Ascending aorta (tissue), 2 donors: ENCODE results near the gene FAF1. TPM values are rescaled to one million over a fixed set of nuclear protein-coding genes. Genes with fewer than 3 reads are reported as not detected.

Experiments
- DNase-seq, 2 donors: peaks; one replicate each; pipeline ENCODE4 v3.0.0-alpha.2; 2019; ENCODE audit warnings: low spot score in 2 of 2
- H3K27ac ChIP-seq, 2 donors: fragments of 200-600 bp; sonication (generic); one replicate each; pipeline ENCODE4 v1.5.1; 2016 to 2017; ENCODE audit warnings: mild to moderate bottlenecking in 1 of 2
- H3K27me3 ChIP-seq: fragments of 200-600 bp; sonication (generic); one replicate; pipeline ENCODE4 v1.5.1; 2017
- H3K36me3 ChIP-seq, 2 donors: fragments of 200-600 bp; sonication (generic); one replicate each; pipeline ENCODE4 v1.5.1; 2016
- H3K4me1 ChIP-seq, 2 donors: fragments of 200-600 bp; sonication (generic); one replicate each; pipeline ENCODE4 v1.5.1; 2016 to 2017; ENCODE audit warnings: mild to moderate bottlenecking in 1 of 2
- H3K4me3 ChIP-seq, 2 donors: fragments of 200-600 bp; sonication (generic); one replicate each; pipeline ENCODE4 v1.5.1; 2016 to 2017; ENCODE audit warnings: mild to moderate bottlenecking in 1 of 2
- H3K9me3 ChIP-seq, 2 donors: fragments of 200-600 bp; sonication (generic); one replicate each; pipeline ENCODE4 v1.5.1; 2016
- CTCF ChIP-seq, 3 experiments: fragments of 200-600 bp in 2 of 3; fragments of 450-650 bp in 1 of 3; sonication (generic) in 2 of 3; IDR thresholded peaks; one replicate each; pipeline ENCODE4 v1.5.1; 2016 to 2019; ENCODE audit warnings: antibody characterized with exemption in 3 of 3, mild to moderate bottlenecking in 1 of 3, moderate library complexity in 1 of 3
- intact Hi-C: fragments of 100-400 bp; cut with DNase I; formaldehyde crosslinking; loops from one replicate; pipeline ENCODE4 v1.15.1; 2023
- total RNA-seq: library from RNA; depleted of rRNA; stranded (reverse); fragments of >200 nt; gene quantifications from one replicate; pipeline ENCODE4 v1.1.0, GENCODE V29; 2016

The FAF1 gene
- total RNA-seq, 1 donor from 2014 or later: 16.4 TPM

GRCh38 chr1:50923564-50923963 lies 36.5 kb downstream of the FAF1 start:
- TF ChIP-seq CTCF (IDR thresholded peaks at IDR 0.05): no peak
- intact Hi-C loops: no loop called here
- Histone ChIP-seq H3K27me3 (no peaks in the 10 kb centered on the region), H3K4me1 (no peaks in the 10 kb centered on the region), H3K4me3 (no peak overlapping the region), H3K27ac (no peak overlapping the region), H3K9me3 (peaks cover 0 to 14% of the 10 kb centered on the region in 2 donors), H3K36me3 (no peaks in the 10 kb centered on the region)
- DNase-seq: no peak

GRCh38 chr1:50921029-50921428 lies 39.0 kb downstream of the FAF1 start:
- no peaks in the 10 kb centered on the region for H3K27me3 ChIP-seq
- no peak overlapping the region for H3K27ac ChIP-seq
- H3K9me3 ChIP-seq: peaks cover 0 to 14% of the 10 kb centered on the region in 2 donors
- no peaks in the 10 kb centered on the region for H3K4me1 ChIP-seq
- H3K36me3 ChIP-seq: no peaks in the 10 kb centered on the region
- H3K4me3 ChIP-seq: no peak overlapping the region
- no peak for TF ChIP-seq CTCF (IDR thresholded peaks at IDR 0.05)
- DNase-seq: no peak
- intact Hi-C loops: no loop called here

GRCh38 chr1:50920409-50920808 lies 39.7 kb downstream of the FAF1 start:
- no peak for TF ChIP-seq CTCF (IDR thresholded peaks at IDR 0.05)

GRCh38 chr1:50917138-50918137 lies 42.6 kb downstream of the FAF1 start:
- no peaks in the 10 kb centered on the region for H3K27me3 ChIP-seq
- peaks cover 0 to 5% of the 10 kb centered on the region in 2 donors for H3K9me3 ChIP-seq
- no peak overlapping the region for H3K27ac ChIP-seq
- no peaks in the 10 kb centered on the region for H3K36me3 ChIP-seq
- intact Hi-C loops: no loop called here
- no peak overlapping the region for H3K4me3 ChIP-seq
- TF ChIP-seq CTCF (IDR thresholded peaks at IDR 0.05): no peak
- DNase-seq: no peak
- H3K4me1 ChIP-seq: no peaks in the 10 kb centered on the region

More at GRCh38 chr1:50920409-50920808, 39.7 kb downstream of the FAF1 start:
- intact Hi-C loops: no loop called here
- H3K4me3 ChIP-seq: no peak overlapping the region
- H3K9me3 ChIP-seq: peaks cover 0 to 14% of the 10 kb centered on the region in 2 donors
- H3K4me1 ChIP-seq: no peaks in the 10 kb centered on the region
- no peaks in the 10 kb centered on the region for H3K27me3 ChIP-seq
- no peak overlapping the region for H3K27ac ChIP-seq
- no peak for DNase-seq
- no peaks in the 10 kb centered on the region for H3K36me3 ChIP-seq

- DNase-seq: no peak
- Histone ChIP-seq H3K36me3 (no peaks in the 10 kb centered on the region), H3K27ac (no peak overlapping the region), H3K27me3 (no peaks in the 10 kb centered on the region), H3K4me3 (no peak overlapping the region), H3K4me1 (no peaks in the 10 kb centered on the region), H3K9me3 (no peaks in the 10 kb centered on the region)
- intact Hi-C loops: no loop called here
- TF ChIP-seq CTCF (IDR thresholded peaks at IDR 0.05): no peak
Measured at GRCh38 chr1:50915621-50916020, 44.4 kb downstream of the FAF1 start.
